ENCODE results near the gene TNXB.

DNA sequence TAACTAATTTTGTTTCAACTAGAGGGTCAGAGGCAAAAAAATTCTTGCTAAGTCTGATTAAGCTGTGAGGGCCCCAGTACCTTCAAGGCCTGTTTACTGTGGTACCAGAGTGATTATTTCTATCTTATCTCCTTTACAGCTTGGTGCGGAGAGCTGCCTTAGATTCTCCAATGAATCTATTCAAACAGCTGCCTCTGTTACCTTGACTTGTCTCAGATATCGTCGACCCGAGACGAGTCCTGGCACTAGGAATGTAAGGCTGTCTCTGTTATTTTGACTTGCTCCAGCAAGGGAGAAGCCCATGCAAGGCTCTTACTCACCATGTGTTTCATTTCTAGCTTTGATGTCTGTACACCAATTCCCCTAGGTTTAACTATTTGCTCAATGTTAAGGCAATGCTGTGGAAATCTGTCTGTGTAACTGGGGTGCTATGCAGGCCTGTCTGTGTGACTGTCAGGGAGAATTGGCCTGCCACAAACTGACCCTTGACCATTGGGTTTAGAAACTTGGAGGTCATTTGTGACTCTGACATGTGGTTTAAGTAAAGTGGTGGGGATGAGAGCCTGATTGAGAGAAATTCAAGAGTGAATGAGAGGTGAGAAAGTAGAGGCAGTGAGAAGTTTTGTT lies 31.4 kb upstream of the TNXB start:
- TF ChIP-seq CTCF (IDR thresholded peaks at IDR 0.05; ENCODE audit: extremely low read depth in 1 of 2, insufficient read depth in 1 of 2, low read depth in 1 of 2, low read length in 2 of 2) (no peak), POLR2AphosphoS5 (IDR thresholded peaks at IDR 0.05; ENCODE audit: insufficient read depth, low read depth, low read length) (no peak), POLR2A (IDR thresholded peaks at IDR 0.05; ENCODE audit: low read depth, low read length) (no peak), EZH2 (IDR thresholded peaks at IDR 0.05; ENCODE audit: borderline replicate concordance, low read depth, low read length, severe bottlenecking) (no peak), JUN (IDR thresholded peaks at IDR 0.05; ENCODE audit: borderline replicate concordance, insufficient read depth, insufficient read length, low read depth) (no peak), MAX (IDR thresholded peaks at IDR 0.05; ENCODE audit: insufficient read depth, insufficient read length) (no peak)

All from endothelial cell of umbilical vein (primary cell).